T-cell (primary cell): Measurements from ENCODE around the gene ZDHHC6. TPM values are rescaled to one million over a fixed set of nuclear protein-coding genes. Genes with fewer than 3 reads are reported as not detected.
A peak's percentile ranks its signal among the peaks of the same experiment; 100 is the strongest.
"Not testable (repeated sequence)": the region's sequence is repeated elsewhere in the genome, so short reads cannot be mapped to it uniquely, and the experiment has no call there.

Experiments
- ATAC-seq, 4 experiments: fragments of 200-7000 bp in 3 of 4; fragments of 150-1000 bp in 1 of 4; cut with Tn5 transposase; replicated peaks in 1 of 4; 1 replicate in 3 of 4; 2 replicates in 1 of 4; pipeline ENCODE4 v1.10.0; 2021; ENCODE audit warnings: moderate library complexity in 3 of 4, mild to moderate bottlenecking in 2 of 4, moderate number of reproducible peaks in 1 of 4
- CTCF ChIA-PET, 2 donors: fragments of 300-600 bp; sonication (Branson Sonifier 250); formaldehyde crosslinking; loops; one replicate each; lab custom pipeline; 2022; ENCODE audit warnings: antibody characterized with exemption in 2 of 2; lab: Charles Lee
- POLR2A ChIA-PET, 2 donors: fragments of 300-600 bp; sonication (Branson Sonifier 250); formaldehyde crosslinking; loops; one replicate each; lab custom pipeline; 2022; ENCODE audit warnings: antibody characterized with exemption in 2 of 2; lab: Charles Lee
- DNase-seq, 35 experiments: peaks; one replicate each; pipeline versions ENCODE4 v3.0.0 to v3.0.0-alpha.2; 2013 to 2023
- H3K27ac ChIP-seq: one replicate; pipeline ENCODE4 v1.5.1; 2013; ENCODE audit warnings: low read length
- H3K27me3 ChIP-seq, 2 experiments: replicated peaks in 1 of 2; 1 replicate in 1 of 2; 2 replicates in 1 of 2; pipeline versions ENCODE4 v1.6.1 to v1.7.0; 2013; ENCODE audit warnings: low read length in 1 of 2, mixed read lengths in 1 of 2; ENCODE audit not compliant: control insufficient read depth in 2 of 2, insufficient read depth in 2 of 2; ENCODE audit errors: extremely low read depth in 1 of 2
- H3K36me3 ChIP-seq, 2 donors: 1 replicate in 1 of 2; 2 replicates in 1 of 2; pipeline versions ENCODE4 v1.6.1 to v1.7.0; 2013; ENCODE audit warnings: low read length in 1 of 2; ENCODE audit not compliant: control insufficient read depth in 2 of 2, insufficient read depth in 1 of 2; ENCODE audit errors: extremely low read depth in 1 of 2
- H3K4me1 ChIP-seq, 2 experiments: 1 replicate in 1 of 2; 2 replicates in 1 of 2; pipeline versions ENCODE4 v1.6.1 to v1.7.0; 2013; ENCODE audit warnings: low read length in 2 of 2, mixed read lengths in 1 of 2; ENCODE audit not compliant: insufficient read depth in 2 of 2, control insufficient read depth in 1 of 2; ENCODE audit errors: extremely low read depth in 1 of 2
- H3K4me3 ChIP-seq, 2 donors: 1 replicate in 1 of 2; 2 replicates in 1 of 2; pipeline versions ENCODE4 v1.5.1 to v1.7.0; 2013; ENCODE audit warnings: mild to moderate bottlenecking in 2 of 2, low read length in 1 of 2, moderate library complexity in 1 of 2; ENCODE audit not compliant: control insufficient read depth in 1 of 2; ENCODE audit errors: extremely low read depth in 1 of 2
- H3K9me3 ChIP-seq: 2 replicates; pipeline ENCODE4 v1.7.0; 2013
- H3K27ac Mint-ChIP-seq, 2 donors: one replicate each; pipeline ENCODE4 v1.8.0; 2020 to 2021; ENCODE audit warnings: mild to moderate bottlenecking in 2 of 2, mixed read lengths in 2 of 2
- H3K27me3 Mint-ChIP-seq, 2 donors: one replicate each; pipeline ENCODE4 v1.8.0; 2021 to 2022; ENCODE audit warnings: mixed read lengths in 2 of 2
- H3K36me3 Mint-ChIP-seq: one replicate; pipeline ENCODE4 v1.8.0; 2021; ENCODE audit warnings: mixed read lengths
- H3K4me1 Mint-ChIP-seq, 3 donors: one replicate each; pipeline ENCODE4 v1.8.0; 2020 to 2022; ENCODE audit warnings: mixed read lengths in 3 of 3, mild to moderate bottlenecking in 1 of 3
- H3K4me3 Mint-ChIP-seq, 3 donors: one replicate each; pipeline ENCODE4 v1.8.0; 2020 to 2022; ENCODE audit warnings: mild to moderate bottlenecking in 3 of 3, mixed read lengths in 3 of 3, moderate library complexity in 3 of 3
- H3K9me3 Mint-ChIP-seq, 3 donors: one replicate each; pipeline ENCODE4 v1.8.0; 2020 to 2022; ENCODE audit warnings: mixed read lengths in 3 of 3
- WGBS: methylation state at CpG from one replicate; pipeline ENCODE4 v1.1.5; 2013; ENCODE audit warnings: missing lambda C conversion rate; ENCODE audit not compliant: insufficient coverage; 5-methylcytosine and 5-hydroxymethylcytosine counted together
- total RNA-seq, 35 experiments: library from RNA in 6 of 35; stranded (reverse) in 6 of 35; fragments of 120-200 nt in 1 of 35; gene quantifications; one replicate each; pipeline versions ENCODE4 v1.2.1 to v1.2.4 and lab custom pipeline; 2013 to 2026

Gene ZDHHC6
- total RNA-seq, 5 donors from 2014 or later (not counting 1 experiment from before 2014, with no cell fraction given), result 39.4 to 51.4 (median 45.9) TPM

DNA sequence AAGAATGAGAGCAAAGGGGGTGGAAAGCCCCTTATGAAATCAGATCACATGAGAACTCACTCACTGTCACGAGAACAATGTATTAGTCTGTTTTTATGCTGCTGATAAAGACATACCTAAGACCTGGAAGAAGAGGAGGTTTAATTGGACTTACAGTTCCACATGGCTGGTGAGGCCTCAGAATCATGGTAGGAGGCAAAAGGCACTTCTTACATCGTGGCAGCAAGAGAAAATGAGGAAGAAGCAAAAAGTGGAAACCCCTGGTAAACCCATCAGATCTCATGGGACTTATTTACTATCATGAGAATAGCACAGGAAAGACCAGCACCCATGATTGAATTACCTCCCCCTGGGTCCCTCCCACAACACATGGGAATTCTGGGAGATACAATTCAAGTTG, 39.9 kb downstream of the ZDHHC6 start:
- H3K27ac ChIP-seq, DNase-seq, H3K9me3 Mint-ChIP-seq, H3K9me3 ChIP-seq, H3K27me3 Mint-ChIP-seq, H3K27ac Mint-ChIP-seq, H3K4me3 Mint-ChIP-seq, H3K4me1 ChIP-seq, ATAC-seq, H3K4me1 Mint-ChIP-seq, H3K4me3 ChIP-seq, CTCF ChIA-PET, H3K27me3 ChIP-seq, POLR2A ChIA-PET: not testable (repeated sequence)
- H3K36me3 ChIP-seq, result peaks cover 0 to 92% of the 10 kb centered on the region in 2 donors
- 100% methylated on average over 1 of the region's 2 CpGs for WGBS
- peaks cover 74% of the 10 kb centered on the region for H3K36me3 Mint-ChIP-seq

DNA sequence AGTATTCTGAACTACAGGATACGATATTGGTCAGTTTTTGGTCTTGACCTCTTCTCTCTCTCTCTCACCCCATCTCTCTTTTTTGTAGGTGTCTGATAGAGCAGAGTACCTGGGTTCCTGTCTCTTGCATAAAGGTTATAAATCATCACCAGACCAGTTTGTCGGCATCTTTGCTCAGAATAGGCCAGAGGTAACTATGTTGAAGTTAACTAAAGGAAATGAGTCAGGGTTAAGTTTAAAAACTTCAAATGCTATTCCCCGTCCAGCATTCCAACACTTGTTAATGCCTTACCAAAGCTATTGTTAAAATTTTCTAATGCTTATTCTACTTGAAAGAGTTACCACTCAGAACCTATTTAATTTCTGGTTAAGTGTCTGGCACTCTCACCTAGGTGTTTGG, 42.1 kb downstream of the ZDHHC6 start:
- DNase-seq (no peak), ATAC-seq (no peak)
- Mint-ChIP-seq H3K4me1 (no peaks in the 10 kb centered on the region), H3K9me3 (no peaks in the 10 kb centered on the region), H3K27ac (no peak overlapping the region), H3K4me3 (no peak overlapping the region), H3K36me3 (peaks cover 63% of the 10 kb centered on the region), H3K27me3 (no peaks in the 10 kb centered on the region)
- Histone ChIP-seq H3K36me3 (peaks cover 0 to 87% of the 10 kb centered on the region in 2 donors), H3K4me3 (no peak overlapping the region), H3K9me3 (no peaks in the 10 kb centered on the region), H3K27me3 (no peaks in the 10 kb centered on the region), H3K4me1 (no peaks in the 10 kb centered on the region), H3K27ac (no peak overlapping the region)
- no CpG with 5 or more reads among the region's 3 CpGs for WGBS
- ChIA-PET POLR2A (no interaction called here), CTCF (no interaction called here)

DNA sequence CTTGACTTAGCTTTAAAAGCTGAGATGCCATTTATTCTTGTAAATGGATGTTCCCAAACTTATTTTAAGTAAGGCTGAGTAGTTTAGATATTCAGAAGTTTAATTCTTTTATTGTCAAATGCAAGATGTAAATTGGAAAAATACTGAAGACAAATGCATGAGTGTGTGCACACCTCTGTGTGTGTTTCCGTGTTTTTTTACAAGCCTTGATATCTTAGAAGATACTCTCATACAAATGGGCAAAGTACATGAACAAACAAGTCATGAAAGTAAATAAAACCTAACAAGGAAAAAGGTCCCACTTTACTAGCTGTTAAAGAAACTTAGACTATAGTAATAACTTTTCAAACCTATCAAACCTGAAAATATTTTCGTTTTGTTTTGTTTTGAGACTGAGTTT, 43.8 kb downstream of the ZDHHC6 start:
- no peaks in the 10 kb centered on the region for H3K4me1 Mint-ChIP-seq
- no peak overlapping the region for H3K4me3 ChIP-seq
- H3K9me3 ChIP-seq, result no peaks in the 10 kb centered on the region
- ChIA-PET CTCF (no interaction called here), POLR2A (no interaction called here)
- no CpG with 5 or more reads among the region's 2 CpGs for WGBS
- H3K36me3 ChIP-seq, result peaks cover 0 to 82% of the 10 kb centered on the region in 2 donors
- no peaks in the 10 kb centered on the region for H3K9me3 Mint-ChIP-seq
- no peak overlapping the region for H3K4me3 Mint-ChIP-seq
- peaks cover 60% of the 10 kb centered on the region for H3K36me3 Mint-ChIP-seq
- H3K27me3 ChIP-seq, result no peaks in the 10 kb centered on the region
- ATAC-seq (no peak), DNase-seq (no peak)
- no peaks in the 10 kb centered on the region for H3K4me1 ChIP-seq
- no peaks in the 10 kb centered on the region for H3K27me3 Mint-ChIP-seq
- H3K27ac Mint-ChIP-seq, result no peak overlapping the region
- H3K27ac ChIP-seq, result no peak overlapping the region

DNA sequence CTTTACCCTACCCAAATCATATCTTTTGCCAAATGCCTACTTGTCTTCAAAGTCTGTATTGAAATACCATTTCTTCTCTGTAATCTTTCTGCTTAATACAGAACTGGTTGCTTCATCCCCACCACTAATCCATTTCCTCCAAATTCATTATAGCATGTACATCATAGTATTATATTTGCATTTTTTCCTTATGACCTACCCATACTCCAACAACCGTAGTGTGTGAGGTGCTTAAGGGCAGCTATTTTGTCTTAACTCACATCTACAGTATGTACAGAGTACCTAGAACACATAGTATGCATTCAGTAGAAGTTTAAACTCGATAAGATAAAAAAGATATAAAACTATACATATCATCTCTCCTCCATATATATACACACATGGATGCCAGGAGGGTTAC, 49.1 kb downstream of the ZDHHC6 start:
- Mint-ChIP-seq H3K9me3 (no peaks in the 10 kb centered on the region), H3K36me3 (peaks cover 27% of the 10 kb centered on the region), H3K27me3 (no peaks in the 10 kb centered on the region), H3K4me1 (peaks cover 5 to 13% (median 12%) of the 10 kb centered on the region in 3 donors), H3K27ac (no peak overlapping the region), H3K4me3 (no peak overlapping the region)
- Histone ChIP-seq H3K9me3 (no peaks in the 10 kb centered on the region), H3K27me3 (no peaks in the 10 kb centered on the region), H3K4me3 (no peak overlapping the region), H3K4me1 (peaks cover 0 to 2% of the 10 kb centered on the region in 2 experiments), H3K36me3 (peaks cover 3 to 66% of the 10 kb centered on the region in 2 donors), H3K27ac (no peak overlapping the region)
- CTCF ChIA-PET, result interaction anchor here in 1 of 2 donors (0.7 kb wide), 1 partner anchor 75 kb away, joined by 3 read pairs; no protein-coding TSS in a partner anchor
- no CpG with 5 or more reads among the region's 2 CpGs for WGBS
- no peak for ATAC-seq
- POLR2A ChIA-PET, result no interaction called here
- no peak for DNase-seq

DNA sequence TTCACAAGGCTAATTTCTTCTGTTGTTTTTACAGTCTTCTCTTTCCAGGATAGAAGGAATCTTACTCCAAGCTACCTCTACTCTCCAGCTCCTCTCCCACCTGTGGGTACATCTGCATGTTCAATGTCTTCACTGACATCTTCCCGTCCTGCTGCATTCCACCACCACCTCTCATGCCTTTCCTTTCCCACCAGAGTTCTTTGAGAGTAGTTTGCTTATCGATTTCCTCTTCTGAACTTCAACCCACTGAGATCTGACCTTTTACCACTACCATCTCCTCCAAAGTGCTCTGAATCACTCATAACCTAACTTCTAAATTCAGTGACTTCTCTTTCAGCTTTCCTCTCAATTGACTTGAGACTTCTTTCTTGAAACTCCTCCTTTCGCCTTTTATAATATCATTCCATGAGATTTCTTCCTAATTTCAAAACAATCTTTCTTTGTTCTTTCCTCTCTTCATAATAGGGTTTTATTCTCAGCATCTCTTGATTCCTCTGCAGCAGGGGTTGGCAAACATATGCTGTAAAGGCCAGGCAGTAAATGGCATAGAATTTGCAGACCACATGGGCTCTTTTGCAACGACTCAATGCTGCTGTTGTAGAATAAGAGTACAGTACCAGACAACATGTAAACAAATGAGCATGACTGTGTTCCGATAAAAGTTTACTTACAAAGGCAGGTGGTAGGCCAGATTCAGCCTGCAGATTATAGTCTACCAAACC, 50.7 kb downstream of the ZDHHC6 start:
- H3K27ac ChIP-seq, result no peak overlapping the region
- Mint-ChIP-seq H3K27ac (no peak overlapping the region), H3K27me3 (no peaks in the 10 kb centered on the region), H3K36me3 (peaks cover 28% of the 10 kb centered on the region), H3K4me1 (peaks cover 11 to 20% (median 15%) of the 10 kb centered on the region in 3 donors), H3K4me3 (no peak overlapping the region), H3K9me3 (no peaks in the 10 kb centered on the region)
- ChIA-PET POLR2A (no interaction called here), CTCF (no interaction called here)
- no peak overlapping the region for H3K4me3 ChIP-seq
- H3K9me3 ChIP-seq, result no peaks in the 10 kb centered on the region
- WGBS, result 95% methylated on average over 5 of the region's 5 CpGs
- peaks cover 3 to 55% of the 10 kb centered on the region in 2 donors for H3K36me3 ChIP-seq
- ATAC-seq (no peak), DNase-seq (no peak)
- no peaks in the 10 kb centered on the region for H3K27me3 ChIP-seq
- peaks cover 0 to 2% of the 10 kb centered on the region in 2 experiments for H3K4me1 ChIP-seq

DNA sequence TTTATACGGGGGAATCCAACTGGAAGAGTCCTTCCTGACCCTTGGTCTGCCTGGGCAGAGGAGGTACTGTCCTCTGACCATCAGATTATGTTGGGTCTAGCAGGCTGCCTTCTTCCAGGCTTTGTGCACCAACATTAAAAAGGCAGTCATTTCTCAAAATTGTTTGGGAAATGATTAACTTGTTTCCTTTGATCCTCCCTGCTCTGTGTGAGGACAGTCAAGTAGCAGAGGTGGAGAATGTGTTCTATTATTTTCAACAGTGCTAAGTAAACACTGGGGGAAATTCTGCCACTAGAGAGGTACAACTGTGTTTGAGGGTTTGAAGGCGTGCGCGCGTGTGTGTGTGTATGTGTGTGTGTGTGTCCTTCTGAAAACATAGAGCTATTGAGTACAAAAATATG, 52.2 kb downstream of the ZDHHC6 start:
- H3K9me3 Mint-ChIP-seq, result no peaks in the 10 kb centered on the region
- DNase-seq (no peak), ATAC-seq (no peak)
- Histone ChIP-seq H3K4me3 (no peak overlapping the region), H3K27me3 (no peaks in the 10 kb centered on the region), H3K36me3 (peaks cover 3 to 43% of the 10 kb centered on the region in 2 donors), H3K9me3 (no peaks in the 10 kb centered on the region), H3K27ac (no peak overlapping the region), H3K4me1 (peaks cover 0 to 7% of the 10 kb centered on the region in 2 experiments)
- WGBS, result 100% methylated on average over 1 of the region's 5 CpGs
- POLR2A ChIA-PET, result no interaction called here
- H3K4me3 Mint-ChIP-seq, result no peak overlapping the region
- H3K27ac Mint-ChIP-seq, result peak overlapping the region in 1 of 2 donors; percentile 64
- CTCF ChIA-PET, result no interaction called here
- H3K27me3 Mint-ChIP-seq, result no peaks in the 10 kb centered on the region
- H3K4me1 Mint-ChIP-seq, result peaks cover 21 to 32% (median 23%) of the 10 kb centered on the region in 3 donors
- peaks cover 22% of the 10 kb centered on the region for H3K36me3 Mint-ChIP-seq
